Urothelium cell line (cell line): ENCODE data around the gene DSPP.

Source experiments
- DNase-seq: peaks from one replicate; pipeline ENCODE4 v3.0.0; 2011; ENCODE audit warnings: low spot score, mixed read lengths
- FAIRE-seq: peaks from 2 replicates; lab custom pipeline; 2011; peaks lifted over from hg19 to GRCh38; lab: Jason Lieb, UNC

The DSPP gene

GRCh38 chr4:87624698-87625097, 16.4 kb downstream of the DSPP start:
- no peak for DNase-seq
- FAIRE-seq, result peak; percentile 5

GRCh38 chr4:87631668-87632067, 23.3 kb downstream of the DSPP start:
- FAIRE-seq, result no peak
- DNase-seq, result no peak

GRCh38 chr4:87632469-87632868, 24.1 kb downstream of the DSPP start:
- DNase-seq, result peak; percentile 23
- FAIRE-seq, result no peak

GRCh38 chr4:87633243-87633642, 24.9 kb downstream of the DSPP start:
- FAIRE-seq, result no peak
- peak; percentile 43 for DNase-seq

- no peak for FAIRE-seq
Measured at GRCh38 chr4:87644286-87644685, 36.0 kb downstream of the DSPP start.

GRCh38 chr4:87649980-87650379, 41.7 kb downstream of the DSPP start, which contains the start of gene DMP1:
Gene DMP1 (plus strand): TSS chr4:87650280. CDS start chr4:87656493, 6,213 bp downstream.
- FAIRE-seq (no peak), DNase-seq (no peak)

More at GRCh38 chr4:87644286-87644685, 36.0 kb downstream of the DSPP start:
- no peak for DNase-seq

- no peak for FAIRE-seq
- no peak for DNase-seq
Measured at GRCh38 chr4:87650938-87651337, 42.6 kb downstream of the DSPP start.

- DNase-seq, result no peak
- FAIRE-seq, result no peak
Measured at GRCh38 chr4:87651941-87652340, 43.6 kb downstream of the DSPP start.

GRCh38 chr4:87654487-87655044, 46.2 kb downstream of the DSPP start:
- DNase-seq (no peak), FAIRE-seq (no peak)

GRCh38 chr4:87657525-87657924, 49.2 kb downstream of the DSPP start:
- FAIRE-seq, result no peak
- DNase-seq, result peak; percentile 61

- FAIRE-seq, result no peak
Measured at GRCh38 chr4:87659247-87659931, 51.1 kb downstream of the DSPP start.

GRCh38 chr4:87662871-87663270, 54.5 kb downstream of the DSPP start:
- FAIRE-seq (no peak), DNase-seq (no peak)

More at GRCh38 chr4:87659247-87659931, 51.1 kb downstream of the DSPP start:
- DNase-seq, result peak; percentile 16
